GM12878 (cell line): Measurements from ENCODE around the gene KRTAP19-2. TPM values are rescaled to one million over a fixed set of nuclear protein-coding genes. Genes with fewer than 3 reads are reported as not detected.

Experiments used
- ATAC-seq: fragments of 200-7000 bp; cut with Tn5 transposase; 3 replicates; pipeline ENCODE4 v1.9.1; 2020; ENCODE audit warnings: mild to moderate bottlenecking, moderate library complexity
- BruUV-seq: library from RNA; stranded (reverse); fragments of 400-500 nt; replicated peaks from 2 replicates; lab custom pipeline; 2021; lab: Mats Ljungman, UMichigan
- CTCF ChIA-PET: fragments of 300-600 bp; sonication (Branson Sonifier 250); formaldehyde crosslinking; extraction: SDS; loops from one replicate; lab custom pipeline; 2021; ENCODE audit warnings: inconsistent platforms; lab: Yijun Ruan, JAX
- POLR2A ChIA-PET: fragments of 350-600 bp; formaldehyde crosslinking; extraction: SDS; loops from one replicate; lab custom pipeline; 2021; ENCODE audit warnings: inconsistent platforms; lab: Charles Lee
- RAD21 ChIA-PET: fragments of 300-600 bp; sonication (Branson Sonifier 250); formaldehyde crosslinking; loops from one replicate; lab custom pipeline; 2023; ENCODE audit warnings: antibody characterized with exemption; ENCODE audit not compliant: unreplicated experiment; lab: Charles Lee
- SMC1A ChIA-PET: fragments of 300-600 bp; sonication (Branson Sonifier 250); formaldehyde crosslinking; loops from one replicate; lab custom pipeline; 2023; ENCODE audit not compliant: unreplicated experiment, uncharacterized antibody; lab: Charles Lee
- DNase-seq: peaks from one replicate; pipeline ENCODE4 v3.0.0-alpha.2; 2011; ENCODE audit warnings: low read depth, low spot score
- FAIRE-seq: peaks from 3 replicates; lab custom pipeline; 2011; peaks lifted over from hg19 to GRCh38; lab: Jason Lieb, UNC
- H2AFZ ChIP-seq: 2 replicates; pipeline ENCODE4 v1.6.0; 2011; ENCODE audit warnings: low read depth, low read length, control low read depth; ENCODE audit not compliant: control insufficient read depth
- H3K27ac ChIP-seq: 2 replicates; pipeline ENCODE4 v1.5.1; 2011; ENCODE audit warnings: control low read depth; ENCODE audit not compliant: control insufficient read depth, insufficient read depth
- H3K27me3 ChIP-seq, 2 experiments: replicated peaks in 1 of 2; 2 replicates each; pipeline versions ENCODE4 v1.6.0 to v1.6.1; 2011; ENCODE audit warnings: low read length in 1 of 2; ENCODE audit not compliant: control insufficient read depth in 2 of 2, insufficient read depth in 2 of 2
- H3K36me3 ChIP-seq, 2 experiments: 2 replicates each; pipeline ENCODE4 v1.5.1; 2011; ENCODE audit warnings: low read length in 1 of 2; ENCODE audit not compliant: control insufficient read depth in 2 of 2, insufficient read depth in 2 of 2
- H3K4me1 ChIP-seq: 2 replicates; pipeline ENCODE4 v1.6.1; 2011; ENCODE audit warnings: mild to moderate bottlenecking, low read length, moderate library complexity, mixed read lengths; ENCODE audit not compliant: control insufficient read depth, insufficient read depth
- H3K4me2 ChIP-seq: 2 replicates; pipeline ENCODE4 v1.6.0; 2011; ENCODE audit warnings: control low read depth; ENCODE audit not compliant: control insufficient read depth, insufficient read depth
- H3K4me3 ChIP-seq: fragments of 200-600 bp; sonication (generic); 2 replicates; pipeline ENCODE4 v1.5.1; 2016
- H3K79me2 ChIP-seq: 2 replicates; pipeline ENCODE4 v1.6.0; 2011; ENCODE audit warnings: low read length; ENCODE audit not compliant: control insufficient read depth, insufficient read depth
- H3K9ac ChIP-seq: 2 replicates; pipeline ENCODE4 v1.8.0; 2011; ENCODE audit warnings: low read length, control low read depth, mixed read lengths; ENCODE audit not compliant: control insufficient read depth, insufficient read depth
- H3K9me3 ChIP-seq: replicated peaks from 3 replicates; pipeline ENCODE4 v1.5.1; 2011; ENCODE audit warnings: mild to moderate bottlenecking, low read length; ENCODE audit not compliant: control insufficient read depth, insufficient read depth
- H4K20me1 ChIP-seq: 2 replicates; pipeline ENCODE4 v1.6.0; 2011; ENCODE audit not compliant: control insufficient read depth, insufficient read depth
- NFXL1 ChIP-seq: fragments of 450-650 bp; IDR thresholded peaks from 2 replicates; pipeline ENCODE4 v1.6.1; 2017; ENCODE audit warnings: antibody characterized with exemption, mild to moderate bottlenecking, borderline replicate concordance
- NR2C2 ChIP-seq: IDR thresholded peaks from 2 replicates; pipeline ENCODE4 v1.6.1; 2011; ENCODE audit warnings: borderline replicate concordance, low read depth; ENCODE audit not compliant: control insufficient read depth, insufficient read length
- SUPT20H ChIP-seq: IDR thresholded peaks from 2 replicates; pipeline ENCODE4 v1.6.1; 2011; ENCODE audit warnings: low read depth, mild to moderate bottlenecking, low read length, moderate library complexity, borderline replicate concordance; ENCODE audit not compliant: control insufficient read depth
- TCF12 ChIP-seq: IDR thresholded peaks from 2 replicates; pipeline ENCODE4 v1.6.1; 2011; ENCODE audit warnings: low read depth, mild to moderate bottlenecking, low read length
- WGBS: methylation state at CpG from one replicate; pipeline ENCODE4 v1.1.6; 2016; ENCODE audit warnings: low lambda C conversion rate; ENCODE audit not compliant: insufficient replicate concordance, insufficient coverage; ENCODE audit errors: missing lambda C conversion rate; 5-methylcytosine and 5-hydroxymethylcytosine counted together
- in situ Hi-C: fragments of 300-500 bp; cut with MboI; formaldehyde crosslinking; loops from 9 replicates; pipeline ENCODE4 v1.14.3; 2018; ENCODE audit warnings: mixed read lengths
- intact Hi-C: fragments of 100-400 bp; cut with micrococcal nuclease; formaldehyde crosslinking; loops from one replicate; pipeline ENCODE4 v1.14.2; 2022; ENCODE audit not compliant: unreplicated experiment
- polyA plus RNA-seq, 11 experiments: library from polyadenylated mRNA; depleted of rRNA in 4 of 11; unstranded in 6 of 11; stranded (reverse) in 5 of 11; fragments of >200 nt; fragmentation: Nextera tagmentation in 4 of 11; fragmentation: Illumina TruSeq in 1 of 11; extraction: Ambion mirVana in 4 of 11; extraction: Trizol in 1 of 11; gene quantifications; 1 replicate in 1 of 11; 2 replicates in 10 of 11; pipeline versions ENCODE4 v1.2.1 to v1.2.3, GENCODE V29; 2011 to 2016; ENCODE audit warnings: inconsistent platforms in 2 of 11, missing spikeins in 2 of 11, low read depth in 1 of 11
- total RNA-seq, 4 experiments: library from RNA; depleted of rRNA in 3 of 4; stranded (reverse); fragments of >200 nt in 3 of 4; fragmentation: Illumina TruSeq in 1 of 4; extraction: Trizol in 1 of 4; gene quantifications; 2 replicates each; pipeline versions ENCODE4 v1.2.1 to v1.2.3, GENCODE V29; 2013 to 2021
- TF ChIP-seq, protein P1 (sequence below): fragments of 450-650 bp; formaldehyde crosslinking; IDR thresholded peaks from 2 replicates; pipeline ENCODE4 v1.4.0; 2022; ENCODE audit warnings: mild to moderate bottlenecking, moderate library complexity

The KRTAP19-2 gene
- total and polyA plus RNA-seq, 10 of the 15 experiments (the other 5 are each of a cell fraction or from before 2014, with no cell fraction given), result not detected

DNA sequence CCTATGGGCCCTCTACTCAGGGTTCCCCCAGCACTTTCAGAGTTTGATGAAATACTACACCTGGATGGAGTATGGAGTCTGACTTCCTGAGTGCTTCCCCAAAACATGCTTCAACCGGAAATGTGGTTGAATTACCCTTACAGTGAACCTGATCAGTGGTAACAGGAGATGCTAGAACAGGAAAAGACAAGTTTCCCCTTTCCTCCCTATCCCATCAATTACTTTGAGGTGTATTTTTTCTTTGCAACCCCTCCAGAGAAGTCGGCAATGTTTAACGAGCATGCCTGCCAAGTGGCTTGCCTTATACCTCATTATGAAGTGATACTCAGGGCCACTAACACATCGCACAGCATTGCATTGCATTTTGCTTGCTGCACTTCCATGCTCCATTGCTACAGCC, 40.2 kb downstream of the KRTAP19-2 start:
- Histone ChIP-seq H3K79me2 (no peaks in the 10 kb centered on the region), H3K4me2 (no peak overlapping the region), H2AFZ (no peak overlapping the region), H3K27me3 (no peaks in the 10 kb centered on the region), H3K4me1 (no peaks in the 10 kb centered on the region), H3K27ac (no peak overlapping the region), H3K4me3 (no peak overlapping the region), H4K20me1 (no peaks in the 10 kb centered on the region), H3K36me3 (no peaks in the 10 kb centered on the region), H3K9me3 (no peaks in the 10 kb centered on the region), H3K9ac (no peak overlapping the region)
- intact Hi-C loops, result loop anchor here (10.0 kb wide), 1 partner anchor 58 kb away; the partner anchor contains the start of gene KRTAP19-5
- CTCF ChIA-PET, result no interaction called here
- DNase-seq (no peak), ATAC-seq (no peak), FAIRE-seq (no peak)
- TF ChIP-seq, protein P1, sequence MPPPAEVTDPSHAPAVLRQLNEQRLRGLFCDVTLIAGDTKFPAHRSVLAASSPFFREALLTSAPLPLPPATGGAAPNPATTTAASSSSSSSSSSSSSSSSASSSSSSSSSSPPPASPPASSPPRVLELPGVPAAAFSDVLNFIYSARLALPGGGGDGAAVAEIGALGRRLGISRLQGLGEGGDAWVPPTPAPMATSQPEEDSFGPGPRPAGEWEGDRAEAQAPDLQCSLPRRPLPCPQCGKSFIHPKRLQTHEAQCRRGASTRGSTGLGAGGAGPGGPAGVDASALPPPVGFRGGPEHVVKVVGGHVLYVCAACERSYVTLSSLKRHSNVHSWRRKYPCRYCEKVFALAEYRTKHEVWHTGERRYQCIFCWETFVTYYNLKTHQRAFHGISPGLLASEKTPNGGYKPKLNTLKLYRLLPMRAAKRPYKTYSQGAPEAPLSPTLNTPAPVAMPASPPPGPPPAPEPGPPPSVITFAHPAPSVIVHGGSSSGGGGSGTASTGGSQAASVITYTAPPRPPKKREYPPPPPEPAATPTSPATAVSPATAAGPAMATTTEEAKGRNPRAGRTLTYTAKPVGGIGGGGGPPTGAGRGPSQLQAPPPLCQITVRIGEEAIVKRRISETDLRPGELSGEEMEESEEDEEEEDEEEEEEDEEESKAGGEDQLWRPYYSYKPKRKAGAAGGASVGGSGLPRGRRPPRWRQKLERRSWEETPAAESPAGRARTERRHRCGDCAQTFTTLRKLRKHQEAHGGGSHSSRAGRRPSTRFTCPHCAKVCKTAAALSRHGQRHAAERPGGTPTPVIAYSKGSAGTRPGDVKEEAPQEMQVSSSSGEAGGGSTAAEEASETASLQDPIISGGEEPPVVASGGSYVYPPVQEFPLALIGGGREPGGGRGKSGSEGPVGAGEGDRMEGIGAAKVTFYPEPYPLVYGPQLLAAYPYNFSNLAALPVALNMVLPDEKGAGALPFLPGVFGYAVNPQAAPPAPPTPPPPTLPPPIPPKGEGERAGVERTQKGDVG, result no peak
- TF ChIP-seq NR2C2, result no peak
- TF ChIP-seq SUPT20H, result no peak
- BruUV-seq, result no TSS peak
- in situ Hi-C loops, result no loop called here
- SMC1A ChIA-PET, result no interaction called here
- POLR2A ChIA-PET, result no interaction called here
- whole genome bisulfite sequencing, result 0% methylated on average over 4 of the region's 4 CpGs
- RAD21 ChIA-PET, result no interaction called here

DNA sequence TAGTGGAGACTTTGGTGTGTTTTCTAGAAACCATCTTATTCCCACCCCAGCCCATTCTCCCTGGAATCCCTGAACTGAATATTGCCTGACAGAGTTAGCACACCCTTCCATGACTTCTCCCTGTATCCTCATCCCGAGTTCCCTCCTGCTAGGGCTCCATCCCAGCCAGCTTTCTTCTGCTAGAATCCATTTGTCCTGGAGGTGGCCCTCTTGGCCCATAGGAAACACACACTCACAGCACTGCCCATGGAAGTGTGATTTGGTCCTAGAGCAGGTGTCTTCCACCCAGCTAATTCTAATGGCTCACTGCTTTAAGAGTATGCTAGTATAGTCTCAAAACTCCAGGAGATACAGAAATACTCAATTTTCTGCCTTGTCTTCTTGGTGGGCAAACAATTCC, 43.0 kb downstream of the KRTAP19-2 start:
- ChIA-PET SMC1A (no interaction called here), CTCF (no interaction called here), RAD21 (no interaction called here), POLR2A (no interaction called here)
- no TSS peak for BruUV-seq
- TF ChIP-seq NFXL1 (no peak), TCF12 (no peak)
- no peaks in the 10 kb centered on the region for H4K20me1 ChIP-seq
- no peaks in the 10 kb centered on the region for H3K4me1 ChIP-seq
- H3K36me3 ChIP-seq, result no peaks in the 10 kb centered on the region
- H3K9me3 ChIP-seq, result no peaks in the 10 kb centered on the region
- H3K4me3 ChIP-seq, result no peak overlapping the region
- no peak overlapping the region for H3K9ac ChIP-seq
- no peak overlapping the region for H3K4me2 ChIP-seq
- H3K79me2 ChIP-seq, result no peaks in the 10 kb centered on the region
- DNase-seq (no peak), ATAC-seq (no peak), FAIRE-seq (no peak)
- no peak overlapping the region for H2AFZ ChIP-seq
- no peak overlapping the region for H3K27ac ChIP-seq
- intact Hi-C loops, result loop anchor here (10.0 kb wide), 1 partner anchor 61 kb away; the partner anchor contains the start of gene KRTAP19-5
- no peaks in the 10 kb centered on the region for H3K27me3 ChIP-seq
- WGBS, result 0% methylated on average over 1 of the region's 1 CpG
- in situ Hi-C loops, result no loop called here
